HuH-7 (cell line): ENCODE results near the gene ANKRD33B.
"Not testable (repeated sequence)": the region's sequence is repeated elsewhere in the genome, so short reads cannot be mapped to it uniquely, and the experiment has no call there.

Experiments
- DNase-seq: peaks from one replicate; pipeline ENCODE4 v3.0.0; 2011; ENCODE audit warnings: low spot score

The ANKRD33B gene

GRCh38 chr5:10537624-10538023 is 26.2 kb upstream of the ANKRD33B start:
- no peak for DNase-seq

GRCh38 chr5:10538103-10538788 is 25.6 kb upstream of the ANKRD33B start:
- DNase-seq: no peak

- DNase-seq: no peak
Measured at GRCh38 chr5:10538789-10539686, 24.8 kb upstream of the ANKRD33B start.

GRCh38 chr5:10539687-10539998 is 24.2 kb upstream of the ANKRD33B start:
- DNase-seq: no peak

- DNase-seq: no peak
Measured at GRCh38 chr5:10540036-10540544, 23.8 kb upstream of the ANKRD33B start.

GRCh38 chr5:10540951-10541646 is 22.8 kb upstream of the ANKRD33B start:
- DNase-seq: no peak

- no peak for DNase-seq
Measured at GRCh38 chr5:10542055-10542550, 21.8 kb upstream of the ANKRD33B start.

GRCh38 chr5:10543585-10544040 is 20.3 kb upstream of the ANKRD33B start:
- DNase-seq: no peak

GRCh38 chr5:10545084-10545483 is 18.8 kb upstream of the ANKRD33B start:
- DNase-seq: no peak

- no peak for DNase-seq
Measured at GRCh38 chr5:10546186-10546585, 17.7 kb upstream of the ANKRD33B start.

GRCh38 chr5:10548418-10549122 is 15.3 kb upstream of the ANKRD33B start:
- DNase-seq: no peak

GRCh38 chr5:10549123-10549514 is 14.8 kb upstream of the ANKRD33B start:
- DNase-seq: not testable (repeated sequence)

GRCh38 chr5:10550222-10550995 is 13.5 kb upstream of the ANKRD33B start:
- DNase-seq: no peak

GRCh38 chr5:10551782-10552138 is 12.1 kb upstream of the ANKRD33B start:
- DNase-seq: no peak

- DNase-seq: no peak
Measured at GRCh38 chr5:10552183-10553143, 11.4 kb upstream of the ANKRD33B start.

GRCh38 chr5:10553476-10553875 is 10.4 kb upstream of the ANKRD33B start:
- no peak for DNase-seq

- no peak for DNase-seq
Measured at GRCh38 chr5:10555277-10555684, 8.6 kb upstream of the ANKRD33B start.

GRCh38 chr5:10556289-10556807 is 7.5 kb upstream of the ANKRD33B start:
- no peak for DNase-seq

- no peak for DNase-seq
Measured at GRCh38 chr5:10556893-10557746, 6.8 kb upstream of the ANKRD33B start.
